Activated T-cell treated with anti-CD3 and anti-CD28 coated beads for 4 hours (primary cell): ENCODE data around the gene DNMT3B.

Experiments used
- DNase-seq: peaks from one replicate; pipeline ENCODE4 v3.0.0-alpha.2; 2020

Gene DNMT3B

GRCh38 chr20:32828029-32828680, 66.0 kb downstream of the DNMT3B start:
- DNase-seq = no peak

- no peak for DNase-seq
Observed at GRCh38 chr20:32829311-32830005, 67.3 kb downstream of the DNMT3B start.

DNA sequence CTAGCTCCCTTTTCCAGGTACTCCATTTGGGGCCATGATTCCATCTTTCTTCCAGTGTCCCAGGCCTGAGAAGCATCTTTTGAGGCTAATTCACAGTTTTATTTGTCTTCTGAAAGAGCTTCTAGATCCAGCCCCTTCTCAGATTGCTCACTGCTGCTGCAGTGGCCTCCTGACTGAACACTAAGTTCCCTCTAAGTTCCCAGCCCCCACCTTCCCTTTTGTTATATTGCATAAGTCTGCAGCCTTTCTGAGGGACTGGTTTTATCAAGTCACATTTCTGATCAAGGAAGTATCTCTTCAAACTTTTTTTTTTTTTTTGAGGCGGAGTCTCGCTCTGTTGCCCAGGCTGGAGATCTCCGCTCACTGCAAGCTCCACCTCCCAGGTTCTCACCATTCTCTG, 68.3 kb downstream of the DNMT3B start:
- DNase-seq = no peak

- DNase-seq = no peak
Observed at GRCh38 chr20:32831982-32832381, 69.8 kb downstream of the DNMT3B start.

DNA sequence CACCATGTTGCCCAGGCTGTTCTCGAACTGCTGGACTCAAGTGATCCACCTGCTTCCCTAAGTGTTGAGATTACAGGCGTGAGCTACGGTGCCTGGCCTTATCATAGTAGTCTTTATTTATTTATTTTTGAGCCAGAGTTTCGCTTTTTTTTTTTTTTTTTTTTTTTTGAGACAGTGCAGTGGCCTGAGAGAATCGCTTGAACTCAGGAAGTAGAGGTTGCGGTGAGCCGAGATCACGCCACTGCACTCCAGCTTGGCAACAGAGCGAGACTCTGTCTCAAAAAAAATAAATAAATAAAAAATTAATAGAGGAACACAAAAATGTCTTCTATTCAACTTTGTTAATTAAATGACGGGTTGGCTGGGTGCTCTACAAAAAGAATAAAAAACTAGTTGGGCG, 70.5 kb downstream of the DNMT3B start:
- DNase-seq = no peak

DNA sequence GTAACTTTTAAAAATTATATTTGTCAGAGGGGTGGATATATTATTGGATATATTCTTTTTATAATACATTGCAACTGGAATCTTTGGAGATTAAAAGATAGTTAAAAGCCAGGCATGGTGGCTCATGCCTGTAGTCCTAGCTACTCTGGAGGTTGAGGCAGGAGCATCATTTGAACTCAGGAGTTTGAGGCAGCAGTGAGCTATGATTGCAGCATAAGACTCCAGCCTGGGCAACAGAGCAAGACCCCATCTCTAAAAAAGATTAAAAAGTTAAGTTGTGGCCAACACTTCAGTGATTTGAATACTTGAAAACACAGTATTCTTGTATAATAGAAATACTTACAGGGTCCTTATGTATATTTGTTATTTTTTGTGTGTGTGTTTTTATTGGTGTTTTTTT, 72.8 kb downstream of the DNMT3B start:
- no peak for DNase-seq

DNA sequence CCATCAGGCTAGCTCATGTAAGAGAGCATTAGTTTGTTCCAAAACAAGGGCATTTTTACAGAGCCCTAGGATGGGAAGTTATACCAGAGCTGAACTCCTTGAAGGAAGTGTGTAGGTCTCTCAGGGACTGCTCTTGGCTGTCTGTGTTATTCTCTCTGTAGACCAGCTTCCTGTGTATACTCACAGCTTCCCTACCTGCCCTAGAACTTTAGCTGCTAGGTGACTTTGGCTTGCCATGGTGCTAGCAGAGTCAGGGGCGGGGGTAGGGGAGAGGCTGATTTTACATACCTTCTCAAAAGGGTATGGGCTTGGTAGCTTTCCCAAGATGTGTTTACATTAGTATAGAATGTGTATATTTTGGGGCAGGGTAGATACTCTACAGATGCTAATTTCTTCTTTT, 75.0 kb downstream of the DNMT3B start:
- DNase-seq = no peak

- DNase-seq = no peak
Observed at GRCh38 chr20:32839227-32839981, 77.2 kb downstream of the DNMT3B start.

- DNase-seq = no peak
Observed at GRCh38 chr20:32839982-32840285, 77.7 kb downstream of the DNMT3B start.

DNA sequence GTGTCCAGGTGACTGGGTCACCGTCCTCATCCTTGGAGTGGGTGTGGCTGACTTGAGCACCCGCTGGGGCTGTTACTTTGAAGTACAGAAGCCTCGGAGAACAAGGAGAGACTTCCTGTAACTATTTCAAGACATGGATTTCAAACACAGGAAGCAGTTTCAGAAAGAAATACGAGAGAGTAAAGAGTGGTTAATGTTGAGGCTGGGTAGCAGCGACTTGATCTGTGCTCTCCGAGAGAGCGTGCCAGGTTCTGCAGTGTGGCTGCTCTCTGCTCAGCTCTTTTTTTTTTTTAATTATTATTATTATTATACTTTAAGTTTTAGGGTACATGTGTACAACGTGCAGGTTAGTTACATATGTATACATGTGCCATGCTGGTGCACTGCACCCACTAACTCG, 79.0 kb downstream of the DNMT3B start:
- DNase-seq = no peak

- no peak for DNase-seq
Observed at GRCh38 chr20:32841632-32842031, 79.4 kb downstream of the DNMT3B start.

DNA sequence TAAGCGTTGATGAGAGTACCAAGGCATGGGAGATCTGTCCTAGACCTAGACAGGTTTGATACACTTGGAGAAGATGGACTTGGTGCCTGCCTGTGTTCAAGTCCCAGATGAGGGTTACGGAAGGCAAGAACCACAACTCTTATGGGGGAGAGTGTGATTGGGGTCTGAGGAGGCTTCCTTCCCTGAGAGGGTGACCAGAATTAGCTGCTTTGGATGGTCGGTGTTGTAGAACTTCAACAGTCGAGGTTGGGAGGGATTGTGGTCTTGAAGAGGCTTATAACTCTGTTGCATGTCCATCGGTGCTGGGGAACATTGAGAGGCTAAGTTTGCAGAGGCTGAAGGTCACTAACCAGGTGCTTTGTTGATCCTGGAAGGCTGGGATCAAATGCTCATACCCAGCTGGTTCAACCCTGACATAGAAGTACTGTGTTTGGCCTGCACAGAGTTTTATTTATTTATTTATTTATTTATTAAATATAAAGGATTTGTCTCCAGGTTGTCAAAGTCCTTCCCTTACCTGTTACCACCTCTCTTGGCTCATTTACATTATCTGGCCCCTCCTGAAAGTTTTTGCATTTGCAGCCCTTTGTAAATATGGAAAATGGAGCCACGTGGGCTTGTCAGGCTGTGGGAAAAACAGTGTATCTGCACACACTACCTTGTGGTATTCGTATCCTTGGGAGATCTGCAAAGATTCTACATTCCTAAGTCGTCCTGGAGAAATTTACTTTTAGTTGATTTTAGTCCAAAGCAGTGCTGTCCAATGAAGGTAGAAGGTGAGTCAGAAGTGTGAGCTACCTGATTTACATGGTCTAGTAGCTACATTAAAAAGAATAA, 80.7 kb downstream of the DNMT3B start:
- DNase-seq = no peak

DNA sequence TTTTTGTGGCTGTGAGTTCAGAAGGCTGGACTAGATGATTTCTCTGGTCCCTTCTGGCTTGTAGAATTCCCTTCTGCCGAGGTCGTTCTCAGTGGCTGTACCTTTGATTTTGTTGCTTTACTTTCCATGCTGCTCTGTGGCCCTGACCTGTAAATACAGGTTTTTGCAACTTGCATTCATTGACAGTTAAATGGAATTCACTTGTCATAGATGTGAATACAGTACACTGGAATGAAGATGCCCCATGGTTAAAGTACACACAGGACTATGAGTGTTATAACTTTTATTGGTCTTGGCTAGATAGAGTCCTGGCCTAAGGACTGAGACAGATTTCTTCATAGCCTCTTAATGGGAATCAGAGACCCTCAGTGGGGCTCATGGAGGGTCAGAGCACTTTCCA, 83.6 kb downstream of the DNMT3B start:
- DNase-seq = no peak

DNA sequence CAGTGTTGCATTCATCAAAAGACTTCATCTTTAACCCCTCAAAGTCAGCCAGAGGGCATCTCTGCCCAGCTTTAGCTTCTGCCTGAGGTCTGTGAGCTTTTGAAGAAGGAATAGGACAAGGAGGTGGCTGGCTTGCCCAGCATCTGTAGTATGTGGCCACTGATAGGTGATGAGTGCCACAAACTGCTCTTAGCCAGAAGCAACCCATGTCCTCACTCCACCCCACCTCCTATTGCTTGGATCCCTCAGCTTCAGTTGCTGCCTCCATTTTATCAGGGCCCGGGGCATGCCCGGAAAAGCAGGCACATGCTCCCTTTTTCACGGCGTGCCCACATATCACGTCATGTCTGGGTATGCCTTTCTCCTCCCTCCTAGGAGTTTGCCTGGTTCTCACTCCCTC, 84.7 kb downstream of the DNMT3B start:
- no peak for DNase-seq

DNA sequence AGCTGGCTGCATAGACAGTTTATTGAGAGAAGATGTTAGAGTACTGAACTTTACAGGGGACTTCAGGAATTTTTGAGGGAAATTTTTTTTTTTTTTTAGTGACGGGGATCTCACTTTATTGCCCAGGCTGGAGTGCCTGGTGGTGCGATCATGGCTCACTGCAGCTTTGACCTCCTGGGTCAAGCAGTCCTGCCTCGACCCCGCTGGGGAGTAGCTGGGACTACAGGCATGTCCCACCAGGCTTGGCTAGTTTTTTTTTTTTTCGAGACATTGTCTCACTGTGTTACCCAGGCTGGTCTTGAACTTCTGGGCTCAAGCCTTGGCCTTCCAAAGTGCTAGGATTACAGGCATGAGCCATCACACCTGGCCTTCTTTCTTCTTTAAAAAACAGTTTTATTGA, 85.8 kb downstream of the DNMT3B start:
- no peak for DNase-seq

- DNase-seq = no peak
Observed at GRCh38 chr20:32848846-32849245, 86.7 kb downstream of the DNMT3B start.

- DNase-seq = no peak
Observed at GRCh38 chr20:32849577-32849976, 87.4 kb downstream of the DNMT3B start.

DNA sequence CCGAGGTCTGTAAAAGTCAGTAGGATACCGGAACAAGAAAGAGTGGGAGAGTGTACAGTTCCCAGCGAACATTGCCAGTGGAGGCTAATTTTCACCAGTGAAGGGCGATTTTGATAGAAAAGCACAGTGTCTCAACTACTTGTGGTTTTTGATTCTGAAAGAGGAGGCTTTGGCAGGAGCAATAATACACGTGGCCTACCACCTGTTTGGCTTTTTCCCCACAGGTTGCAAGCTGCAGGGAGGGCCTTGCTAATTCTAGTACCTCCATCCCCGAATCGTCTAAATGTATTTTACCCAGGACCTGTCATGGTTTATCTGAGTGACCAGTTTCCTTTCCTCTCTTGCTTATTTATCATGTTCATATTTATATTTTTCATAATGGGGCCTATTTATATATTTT, 93.2 kb downstream of the DNMT3B start:
- DNase-seq = no peak

- DNase-seq = no peak
Observed at GRCh38 chr20:32858189-32858588, 96.0 kb downstream of the DNMT3B start.
